NCI-H146 treated with DMSO at 0.1 percent for 48 hours (cell line): ENCODE measurements around the gene C12orf54.
"Not testable (repeated sequence)": the region's sequence is repeated elsewhere in the genome, so short reads cannot be mapped to it uniquely, and the experiment has no call there.

Source experiments
- DNase-seq: peaks from one replicate; lab custom pipeline; 2025; ENCODE audit not compliant: unreplicated experiment; lab: John Stamatoyannopoulos, UW

Gene C12orf54

DNA sequence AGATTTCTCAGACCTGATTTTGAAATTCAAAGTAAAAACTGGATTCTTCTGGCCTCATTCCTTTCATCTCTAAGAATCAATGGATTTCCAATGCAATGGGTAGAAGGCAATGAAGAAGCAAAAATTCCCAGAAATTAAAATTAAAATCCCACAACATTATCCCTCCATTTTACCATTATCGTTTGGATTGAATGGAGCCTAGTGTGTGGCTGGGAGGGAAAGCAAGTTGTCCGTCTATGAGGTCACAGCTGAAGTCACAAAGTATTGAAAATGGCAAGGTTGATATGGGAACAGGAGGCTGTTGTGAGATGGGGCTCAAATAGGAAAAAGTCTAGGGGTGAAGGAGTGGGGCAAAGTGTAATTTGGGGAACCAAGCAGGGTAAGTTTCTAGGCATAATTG, at the start of gene C12orf54:
TSS of gene C12orf54 (plus strand) at position 301 of the 400 bp plus-strand sequence. CDS start 799 bp downstream, outside the sequence.
- DNase-seq = no peak

- not testable (repeated sequence) for DNase-seq
Measured at GRCh38 chr12:48434016-48434415, 48.3 kb upstream of the C12orf54 start.

- DNase-seq = no peak
Measured at GRCh38 chr12:48441069-48441468, 41.2 kb upstream of the C12orf54 start.

- no peak for DNase-seq
Measured at GRCh38 chr12:48442179-48442847, 40.0 kb upstream of the C12orf54 start.

DNA sequence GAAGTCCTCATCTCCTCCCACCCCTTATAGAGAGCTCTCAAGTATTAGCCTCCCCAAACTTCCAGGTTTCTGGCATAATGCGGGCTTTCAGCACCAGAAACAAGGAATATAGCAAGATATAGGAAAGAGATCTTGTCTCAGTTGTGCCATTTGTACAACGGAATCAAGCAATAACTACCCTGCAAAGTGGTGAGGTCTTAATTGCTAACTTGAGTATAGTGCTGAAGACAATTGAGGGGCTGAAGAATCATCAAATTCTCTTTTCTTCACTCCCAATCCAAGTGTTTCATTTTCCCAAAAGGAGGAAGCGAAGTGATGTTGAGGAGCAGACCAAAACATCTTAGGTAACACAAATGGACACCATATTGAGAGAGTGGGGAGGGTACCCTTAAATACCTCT, 36.8 kb upstream of the C12orf54 start:
- no peak for DNase-seq

DNA sequence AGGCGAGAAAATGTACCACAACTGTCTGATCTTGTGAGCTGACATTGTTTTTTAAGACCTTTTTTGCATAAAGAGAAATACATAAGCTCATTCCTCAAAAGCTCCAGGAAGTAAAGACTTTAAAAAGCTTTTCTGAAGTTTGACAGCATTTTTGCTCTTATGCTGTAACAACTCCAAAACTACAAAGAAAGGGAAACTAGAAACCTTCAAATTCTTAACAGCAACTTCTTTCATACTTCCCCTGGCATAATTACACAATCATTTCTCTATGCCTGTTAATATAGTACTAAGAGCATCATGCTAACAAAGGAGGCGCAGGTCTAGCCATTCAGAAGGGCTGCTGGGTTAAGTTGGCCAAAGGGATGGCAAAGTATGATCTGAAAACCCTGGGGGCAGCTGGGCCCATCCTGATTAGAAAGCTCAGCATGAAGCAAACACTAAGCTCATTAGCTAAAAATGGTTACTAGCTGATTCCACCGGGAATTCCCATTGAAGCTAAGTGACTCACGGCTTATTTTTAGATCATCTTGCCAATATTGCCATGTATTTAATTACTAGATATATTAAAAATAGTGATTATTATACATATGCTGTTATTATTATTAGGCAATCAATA, 36.0 kb upstream of the C12orf54 start:
- DNase-seq = no peak

GRCh38 chr12:48447755-48448154, 34.5 kb upstream of the C12orf54 start:
- DNase-seq = no peak

GRCh38 chr12:48451372-48451771, 30.9 kb upstream of the C12orf54 start:
- no peak for DNase-seq

- not testable (repeated sequence) for DNase-seq
Measured at GRCh38 chr12:48452961-48453360, 29.3 kb upstream of the C12orf54 start.

GRCh38 chr12:48454667-48455066, 27.6 kb upstream of the C12orf54 start:
- DNase-seq = no peak

DNA sequence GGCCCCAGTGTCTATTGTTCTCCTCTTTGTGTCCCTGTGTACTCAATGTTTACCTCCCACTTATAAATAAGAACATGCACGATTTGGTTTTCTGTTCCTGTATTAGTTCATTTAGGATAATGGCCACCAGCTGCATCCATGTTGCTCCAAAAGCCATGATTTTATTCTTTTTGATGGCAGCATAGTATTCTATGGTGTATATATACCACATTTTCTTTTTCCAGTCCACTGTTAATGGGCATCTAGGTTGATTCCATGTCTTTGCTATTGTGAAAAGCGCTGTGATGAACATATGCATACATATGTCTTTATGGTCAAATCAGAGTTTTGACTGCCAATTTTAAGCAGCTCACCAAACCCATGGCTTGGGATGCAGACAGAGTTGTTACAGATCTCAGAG, 27.2 kb upstream of the C12orf54 start:
- no peak for DNase-seq

DNA sequence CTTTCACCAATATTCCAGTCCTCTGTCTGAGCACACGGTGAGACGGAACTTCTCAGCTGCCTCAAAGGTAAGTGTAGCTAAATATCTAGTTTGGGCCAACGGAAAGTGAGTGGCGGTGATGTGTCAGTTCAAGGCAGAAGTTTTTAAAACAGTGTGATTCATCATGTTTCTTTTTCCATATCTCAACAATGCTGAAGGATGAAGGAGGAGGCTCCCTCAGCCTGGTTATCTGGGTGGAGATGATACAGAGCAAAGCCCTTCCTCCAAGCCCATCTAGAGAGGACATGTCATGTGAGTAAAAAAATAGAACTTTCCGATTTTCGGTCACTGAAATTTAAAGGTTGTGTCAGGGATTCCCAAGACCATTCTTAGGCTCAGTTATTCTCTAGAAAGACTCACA, 23.0 kb upstream of the C12orf54 start:
- DNase-seq = no peak

GRCh38 chr12:48469027-48469426, 13.3 kb upstream of the C12orf54 start:
- not testable (repeated sequence) for DNase-seq

DNA sequence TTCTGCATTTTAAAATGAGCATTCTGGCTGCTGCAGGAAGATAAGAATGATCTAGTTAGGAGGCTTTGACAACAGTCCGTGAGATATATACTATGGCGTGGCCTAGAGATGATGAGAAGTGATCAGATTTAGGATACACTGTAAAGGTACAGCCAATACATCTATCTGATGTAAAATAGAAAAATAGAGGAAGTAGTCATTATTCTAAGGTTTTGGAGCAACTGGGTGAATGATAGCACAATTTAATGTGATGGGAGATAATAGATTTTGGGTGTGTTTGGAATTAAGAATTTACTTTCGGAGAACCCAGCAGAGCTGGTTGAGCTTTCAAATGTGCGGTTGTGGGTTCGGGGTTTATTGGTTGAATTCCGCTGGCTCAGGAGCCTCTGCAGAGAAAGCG, 10.0 kb upstream of the C12orf54 start, which contains the start of gene ANP32D:
TSS of gene ANP32D (plus strand) at position 301 of the 400 bp plus-strand sequence. CDS start 106 bp downstream, outside the sequence.
- no peak for DNase-seq

- DNase-seq = no peak
Measured at GRCh38 chr12:48473061-48473460, 9.2 kb upstream of the C12orf54 start.

- not testable (repeated sequence) for DNase-seq
Measured at GRCh38 chr12:48474497-48474896, 7.8 kb upstream of the C12orf54 start.

- no peak for DNase-seq
Measured at GRCh38 chr12:48482930-48483329, 632 bp downstream of the C12orf54 start.

DNA sequence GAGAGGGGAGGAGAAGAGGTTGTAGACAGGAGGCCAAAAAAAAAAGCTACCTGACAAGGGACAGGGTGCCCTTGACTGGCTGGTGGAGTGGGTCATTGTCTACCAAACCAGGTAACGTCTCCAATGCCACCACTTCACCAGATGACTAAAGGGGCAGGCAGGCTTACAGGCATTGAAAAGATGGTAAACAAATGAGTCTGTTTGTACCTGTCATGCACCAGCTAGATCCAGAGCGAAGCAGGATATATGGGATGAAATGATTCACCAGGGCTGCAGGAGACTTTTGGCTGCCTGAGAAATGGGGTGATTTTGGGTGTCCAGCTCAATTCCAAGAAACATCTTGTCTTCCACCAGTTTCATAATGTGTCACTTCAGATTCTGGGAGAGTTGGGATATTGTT, 4.0 kb downstream of the C12orf54 start:
- DNase-seq = no peak

GRCh38 chr12:48486679-48487078, 4.4 kb downstream of the C12orf54 start:
- DNase-seq = no peak

GRCh38 chr12:48489012-48489411, 6.7 kb downstream of the C12orf54 start:
- no peak for DNase-seq

GRCh38 chr12:48489456-48489855, 7.2 kb downstream of the C12orf54 start:
- not testable (repeated sequence) for DNase-seq

- DNase-seq = not testable (repeated sequence)
Measured at GRCh38 chr12:48500281-48500680, 18.0 kb downstream of the C12orf54 start.

DNA sequence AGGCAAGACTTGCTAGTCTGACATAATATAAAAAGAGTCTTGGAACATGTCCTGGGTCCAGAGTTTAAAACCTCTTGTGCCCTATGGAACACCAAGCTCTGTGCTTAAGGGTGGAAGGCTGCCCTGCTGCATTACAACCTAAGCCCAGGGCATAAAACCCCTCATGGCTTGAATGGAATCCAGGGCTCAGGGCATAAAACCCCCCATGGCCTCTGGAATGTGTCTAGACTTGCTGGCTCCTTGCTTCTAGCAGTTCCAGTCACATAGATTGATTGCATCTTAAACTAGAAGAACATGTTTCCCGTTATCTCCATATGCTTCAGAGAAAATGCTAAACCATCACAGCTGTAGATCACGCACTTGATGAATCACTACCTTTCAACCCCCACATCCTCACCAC, 24.5 kb downstream of the C12orf54 start:
- not testable (repeated sequence) for DNase-seq
